AG09319 (cell line): Measurements from ENCODE around the gene PRAME.
"Not testable (repeated sequence)": the region's sequence is repeated elsewhere in the genome, so short reads cannot be mapped to it uniquely, and the experiment has no call there.

Experiments
- DNase-seq: peaks from one replicate; pipeline ENCODE4 v3.0.0-alpha.2; 2010; ENCODE audit warnings: low read depth; ENCODE audit errors: extremely low read depth
- CTCF ChIP-seq: IDR thresholded peaks from 2 replicates; pipeline ENCODE4 v1.5.1; 2011; ENCODE audit warnings: low read depth, mild to moderate bottlenecking, inconsistent platforms, low read length, moderate library complexity

PRAME gene

GRCh38 chr22:22534604-22535415, 24.3 kb downstream of the PRAME start:
- TF ChIP-seq CTCF: no peak
- no peak for DNase-seq

GRCh38 chr22:22533863-22534262, 25.2 kb downstream of the PRAME start:
- no peak for TF ChIP-seq CTCF
- no peak for DNase-seq

GRCh38 chr22:22533417-22533816, 25.6 kb downstream of the PRAME start:
- no peak for DNase-seq
- TF ChIP-seq CTCF: no peak

- not testable (repeated sequence) for DNase-seq
Measured at GRCh38 chr22:22532547-22533071, 26.5 kb downstream of the PRAME start.

- TF ChIP-seq CTCF: no peak
- DNase-seq: no peak
Measured at GRCh38 chr22:22531770-22532546, 27.1 kb downstream of the PRAME start.

- no peak for TF ChIP-seq CTCF
- no peak for DNase-seq
Measured at GRCh38 chr22:22528780-22529179, 30.3 kb downstream of the PRAME start.

GRCh38 chr22:22527312-22527711, 31.8 kb downstream of the PRAME start:
- no peak for DNase-seq
- TF ChIP-seq CTCF: no peak
